ENCODE results near the gene EFNA4.

The EFNA4 gene

DNA sequence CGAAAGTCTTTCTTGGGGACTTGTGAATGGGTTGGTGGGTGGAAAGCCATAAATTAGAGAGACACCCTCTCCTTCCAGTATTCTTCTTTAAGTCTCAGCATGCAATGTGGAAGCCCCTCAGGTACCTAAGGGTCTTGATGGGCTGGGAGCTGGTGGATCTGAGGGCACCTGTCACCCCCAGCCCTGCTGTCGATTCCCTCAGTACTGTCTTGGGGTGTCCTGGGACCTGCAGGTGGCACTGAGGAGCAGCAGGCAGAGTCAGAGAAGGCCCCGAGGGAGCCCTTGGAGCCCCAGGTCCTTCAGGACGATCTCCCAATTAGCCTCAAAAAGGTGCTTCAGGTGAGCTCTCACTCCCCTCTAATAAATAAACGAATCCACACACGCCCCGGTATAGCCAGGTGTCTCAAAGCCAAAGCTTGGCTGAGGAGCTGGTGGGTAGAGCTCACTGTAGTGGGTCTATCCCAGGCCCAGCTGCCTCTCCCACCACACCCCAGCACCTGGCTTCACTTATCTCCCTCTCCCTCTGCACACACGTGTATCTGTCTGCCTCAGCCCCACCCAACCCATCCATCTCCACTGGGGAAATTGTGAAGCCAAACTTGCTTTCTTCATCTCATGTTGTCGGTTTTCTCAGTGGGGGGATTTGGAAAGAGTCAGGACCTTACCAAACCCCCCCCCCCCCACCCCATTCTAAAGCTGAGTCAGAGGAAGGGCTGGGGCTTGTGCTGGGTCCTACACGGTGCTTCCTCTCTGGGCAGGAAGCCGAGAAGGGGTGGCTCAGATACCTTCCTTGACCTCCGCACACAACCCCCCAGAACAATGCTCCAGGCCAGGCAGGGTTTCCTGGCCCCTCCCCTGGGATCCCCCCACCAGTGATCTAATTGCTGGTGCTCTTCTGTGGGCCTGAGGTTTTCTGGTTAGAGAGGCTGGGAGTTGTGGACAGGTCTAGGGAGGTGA is 10.8 kb upstream of the EFNA4 start:
- DNase-seq, result no peak

DNA sequence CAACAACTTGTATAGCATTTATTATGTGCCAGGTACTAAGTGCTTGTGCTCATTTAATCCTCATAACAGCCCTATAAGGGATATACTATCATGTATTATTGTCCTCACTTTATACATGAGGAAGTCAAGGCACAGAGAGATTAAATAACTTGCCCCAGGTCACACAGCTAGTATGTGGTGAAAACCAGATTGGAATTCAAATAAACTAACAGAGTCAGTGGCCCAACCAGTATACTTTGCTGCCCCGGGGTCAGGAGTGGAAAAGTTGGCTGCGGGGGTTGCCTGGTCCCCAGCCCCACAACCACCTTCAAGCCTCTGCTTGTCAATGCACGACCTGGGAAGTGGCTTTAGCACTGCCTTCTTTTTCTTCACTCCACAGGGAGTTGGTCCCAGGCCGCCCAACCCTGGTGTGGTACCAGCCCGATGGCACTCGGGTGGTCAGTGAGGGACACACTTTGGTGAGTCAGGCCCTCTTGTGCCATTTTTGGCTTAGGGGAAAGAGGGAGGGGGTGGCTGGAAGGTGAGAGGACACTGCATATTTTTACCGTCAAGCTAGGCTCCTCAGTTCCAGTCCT is 9.9 kb upstream of the EFNA4 start:
- no peak for DNase-seq

GRCh38 chr1:155057104-155057503 is 6.4 kb upstream of the EFNA4 start:
- DNase-seq, result no peak

- no peak for DNase-seq
These were observed 5.7 kb upstream of the EFNA4 start for GRCh38 chr1:155057788-155058211.

DNA sequence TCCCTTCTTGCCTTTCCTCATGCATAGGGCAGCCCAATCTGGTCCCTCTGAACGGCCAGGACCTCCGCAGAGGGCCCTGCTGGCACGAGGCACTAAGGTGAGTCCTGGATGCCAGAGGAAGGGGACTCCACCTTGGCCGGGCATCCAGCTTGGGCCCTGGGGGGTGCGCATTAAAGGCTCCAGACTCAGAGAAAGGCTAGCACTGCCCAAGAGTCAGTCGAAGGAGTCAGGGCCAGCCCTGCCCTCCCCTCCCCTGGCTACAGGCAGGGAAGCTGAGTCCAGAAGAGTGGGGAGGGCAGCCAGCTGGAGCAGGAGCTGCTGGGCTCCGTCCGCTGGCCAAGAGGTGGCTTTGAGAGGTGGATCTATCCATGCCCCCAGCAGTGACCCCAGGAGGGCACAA is 2.8 kb upstream of the EFNA4 start:
- no peak for DNase-seq

DNA sequence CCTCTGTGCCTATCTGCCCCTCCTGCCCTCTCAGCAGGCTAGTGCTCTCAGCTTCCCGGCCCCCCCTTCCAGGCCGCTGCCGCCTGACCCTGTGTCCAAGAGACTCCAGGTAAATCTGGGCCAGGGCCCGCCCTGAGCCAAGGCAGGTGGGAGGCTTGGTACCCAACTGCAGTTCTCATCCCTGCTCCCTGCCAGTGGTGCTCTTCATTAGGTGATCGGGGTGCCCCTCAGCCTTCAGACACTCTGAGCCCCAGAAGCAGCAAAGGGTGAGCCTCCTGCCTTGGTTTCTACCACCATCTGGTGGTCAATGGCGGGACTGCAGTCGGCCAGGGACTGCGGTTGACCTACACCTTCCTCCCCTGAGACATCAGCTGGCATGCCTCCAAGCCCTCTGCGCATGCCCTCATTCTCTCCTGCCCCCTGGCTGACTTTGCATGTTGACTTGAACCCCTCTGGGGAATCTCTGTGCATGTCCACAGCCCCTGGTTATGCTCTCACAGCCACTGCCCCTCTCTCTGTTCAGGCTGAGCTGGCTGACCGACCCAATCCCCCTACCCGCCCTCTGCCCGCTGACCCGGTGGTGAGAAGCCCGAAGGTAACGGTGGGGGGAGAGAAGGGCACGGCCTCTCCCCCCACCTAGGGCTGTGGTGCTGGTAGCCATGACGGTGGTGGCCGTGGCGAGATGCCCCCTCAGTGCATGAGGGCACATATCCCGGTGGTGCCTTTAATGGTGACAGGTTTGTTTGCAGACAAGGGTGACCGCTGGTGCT is 2.0 kb upstream of the EFNA4 start:
- peak; percentile 84 for DNase-seq

- DNase-seq, result no peak
These were observed 1.3 kb upstream of the EFNA4 start for GRCh38 chr1:155062151-155062686.

DNA sequence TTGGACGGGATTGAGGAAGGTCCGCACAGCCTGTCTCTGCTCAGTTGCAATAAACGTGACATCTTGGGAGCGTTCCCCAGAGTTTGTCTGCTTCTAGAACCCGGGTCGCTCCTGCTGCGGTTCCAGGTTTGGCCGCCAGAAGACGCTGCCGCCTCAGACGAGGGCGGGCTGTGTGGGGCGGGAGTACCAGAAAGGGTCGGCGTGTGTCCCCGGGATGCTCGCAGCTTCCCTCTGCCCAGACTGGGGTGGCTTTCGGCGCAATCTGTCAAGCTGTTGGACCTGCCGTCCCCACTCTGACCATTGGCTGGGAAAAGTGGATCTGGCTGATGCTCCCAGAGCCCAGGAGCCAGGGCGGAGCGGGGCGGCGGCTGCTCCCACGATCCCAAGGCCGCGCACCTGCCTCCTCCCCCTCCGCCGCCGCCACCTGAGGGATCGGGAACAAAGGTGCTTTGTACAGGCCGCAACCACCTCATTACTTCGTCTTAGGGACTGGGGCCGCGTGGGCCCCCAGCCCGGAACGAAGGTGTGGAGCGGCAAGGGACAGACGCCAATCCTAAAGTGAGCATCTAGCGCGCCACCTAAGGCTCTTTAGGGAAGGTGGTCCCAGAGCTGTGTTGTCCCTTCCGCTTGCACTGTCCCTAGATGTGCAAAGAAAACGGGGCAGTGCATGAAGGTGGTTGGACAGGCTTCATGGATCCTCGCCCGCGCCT is 683 bp upstream of the EFNA4 start:
- DNase-seq, result no peak

- no peak for DNase-seq
These were observed 731 bp downstream of the EFNA4 start for GRCh38 chr1:155064111-155064831.

DNA sequence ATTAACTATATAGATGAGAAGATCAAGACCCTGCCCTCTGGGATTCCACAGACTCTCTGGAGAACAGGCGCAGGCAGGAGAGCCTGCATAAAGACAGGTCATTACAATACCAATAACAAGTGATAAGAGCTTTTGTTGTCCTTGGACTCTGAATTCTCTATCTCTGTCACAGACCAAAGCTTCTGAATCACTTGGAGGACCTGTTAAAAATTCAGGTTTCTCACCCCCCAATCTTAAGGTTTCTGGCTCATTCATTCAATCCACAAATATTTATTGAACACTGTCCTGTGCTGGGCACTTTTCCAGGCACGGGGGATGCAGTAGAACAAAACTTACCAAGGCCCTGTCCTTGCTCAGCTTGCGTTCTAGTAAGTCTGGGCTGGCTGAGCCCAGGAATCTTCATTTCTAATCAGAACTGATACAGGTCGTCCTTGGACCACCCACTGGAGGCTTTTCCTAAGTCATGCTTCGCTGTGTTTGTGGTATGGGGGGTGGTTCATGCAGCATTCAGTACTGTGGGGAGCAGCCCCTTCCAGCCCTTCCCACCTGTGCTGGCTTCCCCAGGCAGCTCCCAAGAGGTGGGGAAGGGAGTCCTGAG is 1.4 kb downstream of the EFNA4 start:
- DNase-seq, result no peak

DNA sequence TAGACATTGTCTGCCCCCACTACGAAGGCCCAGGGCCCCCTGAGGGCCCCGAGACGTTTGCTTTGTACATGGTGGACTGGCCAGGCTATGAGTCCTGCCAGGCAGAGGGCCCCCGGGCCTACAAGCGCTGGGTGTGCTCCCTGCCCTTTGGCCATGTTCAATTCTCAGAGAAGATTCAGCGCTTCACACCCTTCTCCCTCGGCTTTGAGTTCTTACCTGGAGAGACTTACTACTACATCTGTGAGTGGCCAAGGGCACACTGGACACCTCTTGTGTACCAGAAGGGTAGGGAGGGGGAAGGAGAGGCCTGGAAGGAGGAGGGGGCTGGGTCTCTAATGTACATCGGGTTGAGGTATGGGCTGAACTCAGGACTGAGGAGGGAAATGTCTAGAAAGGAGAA is 3.2 kb downstream of the EFNA4 start:
- no peak for DNase-seq

GRCh38 chr1:155068599-155068998 is 5.1 kb downstream of the EFNA4 start:
- DNase-seq, result no peak

DNA sequence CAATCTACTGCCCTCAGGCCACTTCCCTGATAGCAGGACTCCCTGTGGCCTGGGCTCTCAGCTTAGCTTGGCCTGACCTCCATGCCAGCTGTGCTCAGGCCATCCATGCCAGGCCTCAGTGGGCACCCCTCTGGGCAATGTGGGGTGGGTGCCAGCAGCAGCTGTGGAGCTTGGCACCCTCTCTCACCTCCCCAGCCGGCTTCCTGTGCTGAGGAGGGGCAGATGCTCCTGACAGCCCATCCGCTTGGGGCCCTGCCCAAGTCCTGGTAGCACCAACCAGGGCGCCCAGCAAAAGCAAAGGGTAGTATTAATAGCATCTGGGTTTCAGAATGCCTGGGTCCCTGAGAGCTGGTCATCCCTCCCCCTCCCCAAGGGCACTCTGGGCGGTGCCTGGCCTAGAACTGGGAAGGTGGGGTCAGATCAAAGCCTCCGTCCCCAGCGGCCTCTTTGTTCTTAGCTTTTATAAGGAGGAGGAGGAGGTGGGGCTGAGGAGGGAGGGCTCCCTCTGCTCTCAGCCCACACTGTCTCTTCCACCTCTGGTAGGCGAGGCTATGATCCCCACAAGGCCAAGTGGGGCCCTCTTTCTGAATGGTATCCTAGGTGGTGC is 6.1 kb downstream of the EFNA4 start:
- no peak for DNase-seq

DNA sequence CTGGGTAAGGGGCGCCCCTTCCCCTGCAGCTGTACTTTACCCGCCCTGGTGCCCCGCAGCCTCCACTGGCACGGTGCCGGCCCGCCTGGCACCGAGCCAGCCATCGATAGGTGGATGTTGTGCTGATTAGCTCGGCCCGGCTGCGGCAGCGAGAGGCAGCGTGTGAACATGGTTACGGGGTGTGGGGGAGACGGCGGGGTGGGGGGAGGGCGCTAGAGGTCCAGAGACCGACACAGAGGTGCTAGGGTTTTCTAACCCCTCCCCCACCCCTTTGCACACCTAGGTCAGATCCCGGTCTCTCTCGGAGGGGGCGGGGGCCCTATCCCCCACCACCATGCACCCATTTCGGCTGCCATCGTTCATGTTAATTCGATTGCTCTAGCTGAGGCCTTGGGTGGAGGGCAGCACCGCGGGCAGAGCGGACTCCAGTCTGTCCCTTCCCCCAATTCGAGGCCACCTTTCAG is 6.7 kb downstream of the EFNA4 start:
- DNase-seq, result no peak

DNA sequence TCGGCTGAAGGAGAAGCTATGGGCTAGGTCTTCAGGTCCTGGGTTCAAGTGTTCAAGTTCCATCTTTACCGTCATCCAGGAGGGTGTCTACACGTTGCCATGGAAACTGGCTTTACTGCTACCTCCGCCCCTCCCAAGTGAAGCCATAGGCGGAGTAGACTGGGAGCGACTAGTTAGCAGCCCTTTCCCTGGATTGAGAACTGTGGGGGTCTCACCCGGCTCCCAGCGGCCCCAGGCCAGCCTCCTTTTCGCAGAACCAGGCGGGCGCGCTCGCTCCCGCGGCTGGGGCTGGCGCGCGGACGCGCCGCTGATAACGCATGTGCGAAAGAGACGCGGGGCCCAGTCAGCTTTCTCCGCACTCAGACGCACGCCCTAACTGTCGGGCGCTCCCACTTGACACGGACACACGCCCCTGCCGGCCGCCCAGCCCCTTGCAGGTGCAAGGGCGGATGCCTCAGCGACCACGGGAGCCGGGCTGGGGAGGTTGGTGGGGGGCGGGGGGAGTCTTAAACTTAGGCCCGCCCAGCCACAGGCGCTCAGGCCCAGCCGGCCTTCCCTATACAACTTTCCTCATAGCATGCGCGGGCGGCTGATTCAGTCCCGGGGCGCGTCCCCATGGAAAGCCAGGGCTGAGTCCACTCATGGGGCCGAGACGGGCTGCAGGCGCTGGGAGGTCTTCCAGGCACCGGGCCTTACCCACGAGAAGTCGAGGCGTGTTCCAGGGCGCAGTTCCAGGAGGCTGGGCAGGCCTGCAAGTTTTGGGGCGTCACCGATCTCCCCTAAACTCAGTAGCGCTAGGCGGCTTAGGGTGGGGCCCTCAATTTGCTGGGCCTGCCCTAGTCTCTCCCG is 7.4 kb downstream of the EFNA4 start:
- DNase-seq, result peak; percentile 35

DNA sequence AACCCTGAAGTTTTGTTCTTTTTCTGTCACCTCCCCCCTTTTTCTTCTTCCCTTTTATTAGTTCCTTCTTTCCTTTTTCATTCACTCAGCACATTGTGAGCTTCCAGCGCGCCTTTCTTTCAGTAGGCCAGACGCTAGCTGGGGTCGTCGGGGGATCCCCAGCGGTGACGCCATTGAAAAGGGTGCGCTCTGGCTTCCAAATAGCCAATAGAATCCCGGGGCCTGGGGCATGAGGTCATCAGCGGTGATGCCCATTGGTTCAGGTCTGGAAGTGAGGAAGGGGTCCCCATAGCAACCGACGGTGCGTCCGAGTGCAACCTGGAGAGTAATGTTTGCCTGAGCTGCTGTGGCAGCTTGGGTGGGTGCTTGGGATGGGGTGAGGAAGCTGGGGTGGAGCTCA is 8.2 kb downstream of the EFNA4 start:
- no peak for DNase-seq

GRCh38 chr1:155072531-155073289 is 9.2 kb downstream of the EFNA4 start:
- no peak for DNase-seq

DNA sequence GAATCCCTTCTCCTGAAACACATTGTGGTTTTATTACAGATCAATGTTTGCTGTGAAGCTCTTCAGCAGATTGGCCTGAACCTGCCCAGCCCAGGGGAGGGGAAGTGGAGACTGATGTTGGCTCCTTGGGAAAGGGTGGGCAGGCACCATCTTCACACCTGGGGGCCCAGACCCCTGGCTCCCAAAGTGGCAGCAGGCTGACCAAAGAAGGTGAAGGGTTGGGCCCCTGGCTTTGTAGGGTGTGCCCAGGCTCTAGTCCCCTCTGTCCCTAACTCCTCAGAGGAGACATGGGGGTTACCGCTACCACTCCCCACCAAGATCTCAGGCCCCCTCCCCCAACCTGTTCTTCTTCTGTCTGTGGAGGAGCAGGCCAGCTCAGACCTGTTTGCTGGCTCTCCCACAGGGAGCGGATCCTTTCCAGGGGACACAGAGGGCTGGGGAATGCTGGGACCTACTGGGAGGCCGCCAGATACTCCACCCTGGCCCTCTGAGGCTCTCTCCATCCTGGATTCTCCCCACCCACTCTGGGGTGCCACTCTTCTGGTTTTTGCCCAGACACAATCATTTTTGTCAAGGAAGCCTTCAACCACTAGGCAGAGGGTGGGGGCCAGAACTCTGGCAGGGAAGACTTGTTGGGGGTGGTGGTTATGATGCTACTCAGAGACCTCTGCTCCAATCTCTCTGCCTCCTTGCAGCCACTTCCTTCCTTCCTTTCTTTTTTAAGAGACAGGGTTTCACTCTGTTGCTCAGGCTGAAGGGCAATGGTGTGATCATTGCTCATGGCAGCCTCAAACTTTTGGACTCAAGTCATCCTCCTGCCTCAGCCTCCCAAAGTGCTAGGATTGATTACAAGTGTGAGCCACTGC is 10.1 kb downstream of the EFNA4 start:
- DNase-seq, result no peak

Data from kidney glomerular epithelial cell (primary cell).